Stimulated activated CD4-positive, alpha-beta T cell treated with anti-CD3 and anti-CD28 coated beads, Interleukin-4, amount 100 ng/mL, for 24 hours (primary cell): ENCODE data around the gene BICC1.

Source experiments
- DNase-seq: peaks from one replicate; pipeline ENCODE4 v3.0.0-alpha.2; 2020

The BICC1 gene

GRCh38 chr10:58755677-58756076 lies 243.0 kb downstream of the BICC1 start:
- DNase-seq, result no peak

- no peak for DNase-seq
These were observed 243.6 kb downstream of the BICC1 start for GRCh38 chr10:58756130-58756719.

DNA sequence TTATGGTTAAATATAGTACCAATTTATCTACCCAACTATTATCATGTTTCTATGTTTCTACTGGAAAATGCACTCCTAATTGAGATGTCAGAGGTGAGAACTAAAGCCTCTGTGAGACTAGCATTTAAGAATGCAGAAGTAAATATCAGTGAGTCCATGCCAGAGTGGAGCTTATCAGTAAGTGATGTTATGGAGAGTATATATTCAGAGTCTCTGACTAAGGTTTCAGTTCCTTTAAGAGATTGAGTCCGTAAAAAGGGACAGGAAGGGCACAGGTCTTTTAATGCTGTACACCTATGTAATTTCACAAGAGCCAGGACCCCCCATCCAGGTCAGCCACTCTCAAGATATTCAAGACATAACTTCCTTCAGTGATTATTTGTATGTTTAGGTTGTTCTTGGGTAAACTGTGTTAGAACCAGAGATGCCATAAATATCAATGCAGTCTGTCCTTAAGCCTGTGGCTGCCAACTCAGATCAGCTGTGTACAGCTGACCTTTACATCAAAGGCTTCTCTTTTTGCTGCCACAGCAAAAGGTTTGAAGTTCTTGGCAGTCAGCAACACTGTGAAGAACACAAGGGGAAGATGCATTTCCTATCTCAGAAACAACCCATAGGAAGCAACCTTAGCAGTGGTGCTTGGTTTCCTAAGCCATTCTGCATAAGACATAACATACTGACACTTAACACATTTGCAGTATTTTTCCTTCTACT lies 244.8 kb downstream of the BICC1 start:
- DNase-seq, result no peak

DNA sequence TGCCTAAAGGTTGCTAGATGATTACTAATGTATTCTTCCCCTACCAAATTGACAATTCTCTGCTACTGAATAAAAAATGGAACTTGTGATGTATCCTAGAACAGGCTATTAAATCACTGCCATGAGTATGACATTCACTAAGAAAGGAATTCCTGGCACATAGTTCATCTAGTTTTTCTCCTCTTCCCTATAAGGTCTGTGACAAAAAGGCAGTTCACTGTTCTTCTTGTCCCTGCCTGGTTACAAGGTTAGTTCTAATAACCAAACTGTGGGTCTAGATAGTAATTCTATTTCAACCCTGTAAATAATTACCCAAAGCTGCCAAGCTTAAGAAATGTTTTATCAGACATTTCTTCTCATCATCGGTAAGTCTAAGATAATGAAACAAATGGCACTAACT lies 245.6 kb downstream of the BICC1 start:
- no peak for DNase-seq

DNA sequence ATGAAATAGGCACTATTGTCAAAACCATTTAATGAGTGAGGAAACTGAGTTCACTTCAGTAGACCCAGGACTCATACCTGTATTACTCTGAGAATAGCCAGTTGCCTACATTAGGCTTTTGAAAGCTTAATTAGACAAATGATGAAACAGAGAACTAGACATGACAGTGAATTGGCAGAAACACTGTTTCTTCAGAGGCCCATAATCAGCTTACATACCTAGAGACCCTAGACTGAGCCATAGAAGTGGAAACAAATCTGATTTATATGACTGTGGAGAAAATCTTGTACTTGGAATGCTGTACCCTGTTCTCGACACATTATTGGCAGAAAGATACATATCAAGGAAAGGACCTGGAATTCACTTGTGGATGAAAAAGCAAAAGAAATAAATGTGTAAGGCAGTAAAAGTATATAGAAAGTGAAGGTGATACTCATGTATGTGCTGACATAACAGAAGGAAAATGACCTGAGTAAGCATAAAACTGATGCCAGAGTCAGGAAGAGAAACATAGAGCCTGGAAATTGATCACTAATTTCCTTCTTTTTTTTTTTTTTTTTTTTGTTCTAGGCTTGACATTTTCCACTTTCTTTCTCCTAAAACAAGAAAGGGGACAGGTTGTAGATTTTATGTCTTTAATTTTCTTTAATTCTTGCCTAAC lies 251.5 kb downstream of the BICC1 start:
- DNase-seq, result no peak

DNA sequence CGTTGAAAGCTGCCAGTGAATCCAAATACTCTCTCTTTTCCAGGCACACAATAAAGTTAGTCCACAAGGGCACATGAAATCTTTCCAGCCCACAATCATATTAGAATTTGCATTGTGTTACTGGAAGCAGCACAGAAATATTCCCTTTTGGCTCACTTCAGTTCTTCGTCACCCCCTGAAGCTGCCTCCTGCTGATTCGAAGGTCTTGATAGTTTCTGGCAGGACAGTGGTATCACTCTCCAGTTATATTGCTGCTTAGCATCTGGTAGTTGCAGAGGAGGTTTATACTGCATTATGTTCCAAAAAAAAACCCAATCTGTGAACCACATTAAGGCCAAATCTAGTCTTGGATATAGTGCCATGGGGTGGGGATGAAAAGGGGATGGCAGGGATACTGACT lies 253.2 kb downstream of the BICC1 start:
- no peak for DNase-seq

GRCh38 chr10:58767652-58768051 lies 255.0 kb downstream of the BICC1 start:
- DNase-seq, result no peak

DNA sequence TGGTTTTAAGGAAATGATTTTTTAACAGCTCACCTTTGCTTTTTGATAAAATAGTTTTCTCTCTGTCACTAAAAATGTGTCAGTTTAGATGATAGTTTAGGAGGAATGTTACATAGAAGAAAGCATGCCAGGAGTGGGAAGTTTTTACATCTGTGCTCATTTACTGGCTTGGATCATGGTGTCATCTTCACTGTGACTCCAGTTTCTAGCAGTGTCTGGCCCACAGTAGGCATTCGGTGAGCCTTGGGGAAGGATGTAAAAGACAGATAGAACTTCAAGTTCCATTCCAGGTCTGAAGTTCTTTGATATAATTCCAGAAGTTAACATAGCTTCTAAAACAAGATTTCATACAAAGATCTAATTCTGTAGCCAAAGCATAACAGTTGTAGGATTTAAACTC lies 259.2 kb downstream of the BICC1 start:
- no peak for DNase-seq

- no peak for DNase-seq
These were observed 260.1 kb downstream of the BICC1 start for GRCh38 chr10:58772758-58773157.

DNA sequence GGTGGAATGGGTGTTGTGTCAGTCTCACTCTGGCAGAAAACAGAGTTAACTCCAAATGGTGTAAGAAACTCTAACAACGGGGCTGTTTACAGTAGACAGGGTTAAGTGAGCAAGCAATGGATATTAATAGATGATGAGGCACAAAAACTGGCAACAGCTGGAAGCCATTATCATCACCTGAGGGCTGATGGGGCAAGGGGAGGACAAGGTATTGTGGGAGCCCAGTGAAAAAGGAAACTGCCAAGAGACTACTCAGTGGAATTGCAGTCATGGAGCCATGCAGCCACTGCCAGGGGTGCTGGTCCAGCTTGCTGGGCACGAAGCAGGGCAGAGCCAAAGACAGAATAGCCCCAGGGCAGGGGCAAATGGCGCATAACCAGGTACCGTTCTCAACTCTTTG lies 260.7 kb downstream of the BICC1 start:
- no peak for DNase-seq

- DNase-seq, result no peak
These were observed 261.3 kb downstream of the BICC1 start for GRCh38 chr10:58773944-58774343.

GRCh38 chr10:58775960-58776567 lies 263.4 kb downstream of the BICC1 start:
- DNase-seq, result no peak

DNA sequence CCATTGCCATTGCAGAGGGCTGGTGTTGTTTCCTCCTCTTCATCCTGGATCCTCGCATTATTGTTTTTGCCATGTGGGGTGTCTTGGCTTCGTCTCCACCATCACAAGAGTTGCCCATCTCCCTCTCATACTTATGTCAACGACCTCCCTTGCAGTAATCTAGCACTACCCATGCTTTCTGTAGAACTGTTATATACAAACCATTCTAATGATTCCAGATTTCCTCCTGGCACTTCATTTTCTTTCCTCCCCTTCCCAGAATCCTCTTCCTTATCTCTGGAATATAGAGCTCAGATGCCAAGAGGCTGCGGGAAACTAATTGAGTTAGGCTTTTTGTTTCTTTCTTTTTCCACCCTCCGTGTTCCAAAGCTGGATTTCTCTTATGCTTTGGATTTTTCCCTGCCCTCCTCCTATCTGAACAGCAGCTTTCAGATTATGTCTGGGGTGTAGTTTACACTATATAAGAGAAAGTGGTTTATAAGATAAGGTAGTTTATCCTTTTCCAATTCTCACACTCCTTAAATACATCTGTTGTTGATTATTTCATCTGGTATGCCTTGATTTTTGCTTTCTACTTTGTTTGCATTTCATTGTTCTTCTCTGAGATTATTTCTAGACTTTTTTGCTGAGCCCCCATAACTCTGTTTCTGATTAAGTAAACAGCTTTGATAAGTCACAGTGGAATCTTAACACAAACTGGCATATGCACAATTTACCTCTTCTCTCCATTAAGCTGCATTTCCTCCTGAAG lies 264.1 kb downstream of the BICC1 start:
- no peak for DNase-seq

DNA sequence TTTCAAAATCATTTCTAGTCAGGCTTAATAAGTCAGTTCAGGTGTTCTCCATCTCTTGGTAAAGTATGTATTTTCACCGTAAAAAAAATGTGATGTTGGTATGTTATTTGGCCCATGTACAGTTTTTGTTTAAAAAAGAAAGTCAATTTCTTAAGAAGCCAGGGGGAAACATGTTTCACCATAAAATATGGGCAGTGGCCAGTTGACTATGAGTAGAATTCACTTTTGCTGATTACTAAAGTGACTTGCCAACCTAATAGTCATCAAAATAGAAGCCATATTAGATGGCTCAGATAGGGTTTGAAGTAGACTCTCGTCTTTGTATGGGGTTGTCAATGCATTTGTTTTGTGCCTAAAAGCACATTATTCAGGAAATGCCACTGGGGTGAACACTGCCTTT lies 266.3 kb downstream of the BICC1 start:
- DNase-seq, result no peak

DNA sequence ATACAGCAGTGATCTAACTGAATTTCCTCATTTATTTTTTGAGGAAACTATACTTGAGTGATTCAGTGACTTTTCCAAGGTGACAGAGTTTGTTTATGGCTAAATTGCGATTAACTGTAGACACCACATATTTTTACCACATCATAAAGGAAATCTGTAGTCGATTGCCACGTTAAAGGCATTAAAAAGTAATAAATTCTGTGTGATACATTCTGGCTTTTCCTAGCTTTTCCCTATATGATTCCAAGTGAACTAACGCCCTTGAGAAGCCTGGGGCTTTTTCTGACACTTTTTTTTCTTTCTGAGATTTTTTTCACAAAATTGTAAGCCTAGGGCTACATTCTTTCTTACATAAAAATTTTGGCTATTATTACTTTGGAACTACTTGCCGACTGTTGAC lies 266.9 kb downstream of the BICC1 start:
- DNase-seq, result no peak

- DNase-seq, result no peak
These were observed 267.8 kb downstream of the BICC1 start for GRCh38 chr10:58780476-58780875.

GRCh38 chr10:58781873-58782488 lies 269.3 kb downstream of the BICC1 start:
- no peak for DNase-seq

- no peak for DNase-seq
These were observed 270.5 kb downstream of the BICC1 start for GRCh38 chr10:58782876-58783851.

DNA sequence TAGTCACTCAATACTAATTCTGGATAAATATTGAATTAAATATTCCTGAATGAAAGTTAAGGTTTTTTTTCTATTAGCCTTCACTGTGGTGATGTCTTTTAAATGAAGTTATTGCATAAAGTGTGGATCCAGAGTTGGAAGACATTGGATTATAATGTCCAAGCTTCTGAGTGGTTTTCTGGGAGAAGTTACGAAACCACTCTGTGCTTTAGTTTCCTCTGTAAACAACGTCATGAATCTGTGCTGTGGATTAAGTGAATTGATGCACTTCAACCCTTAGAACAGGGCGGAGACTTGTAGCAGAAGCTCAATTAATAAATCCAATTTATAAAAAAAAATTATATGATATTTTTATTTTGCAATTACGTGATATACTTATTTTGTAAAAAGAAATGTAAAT lies 271.7 kb downstream of the BICC1 start:
- DNase-seq, result no peak

DNA sequence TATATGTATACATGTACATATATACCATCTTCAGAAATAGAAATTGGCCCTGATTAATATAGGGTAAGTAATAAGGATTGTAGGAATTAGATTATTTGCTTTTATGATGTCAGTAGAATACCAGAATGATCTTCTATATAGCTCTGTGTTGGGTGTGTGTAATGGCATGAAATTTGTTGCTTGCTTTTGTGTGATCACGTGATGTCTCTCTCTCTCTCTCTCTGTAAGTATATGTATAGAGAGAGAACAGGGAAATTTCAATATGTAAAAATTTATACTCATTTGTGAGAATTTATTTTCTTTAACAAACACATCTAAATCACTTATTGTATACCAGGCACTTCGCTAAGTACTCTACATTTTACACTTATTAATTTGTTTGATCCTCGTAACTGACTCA lies 272.7 kb downstream of the BICC1 start:
- no peak for DNase-seq

DNA sequence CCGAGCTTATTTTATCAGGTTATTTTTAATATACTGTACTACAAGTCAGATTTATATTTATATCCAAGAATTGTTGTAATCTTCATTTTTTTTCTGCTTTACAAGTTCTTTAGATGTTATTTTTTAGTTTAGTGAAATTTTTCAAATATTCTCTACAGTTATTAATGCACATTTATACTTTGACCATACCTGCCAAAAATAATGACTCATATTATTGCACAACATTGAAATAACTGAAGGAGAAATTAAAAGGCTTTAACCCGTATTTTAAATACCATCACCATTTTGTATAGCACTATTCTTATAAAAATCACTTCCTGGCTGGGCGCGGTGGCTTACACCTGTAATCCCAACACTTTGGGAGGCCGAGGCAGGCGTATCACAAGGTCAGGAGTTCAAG lies 278.5 kb downstream of the BICC1 start:
- DNase-seq, result no peak

DNA sequence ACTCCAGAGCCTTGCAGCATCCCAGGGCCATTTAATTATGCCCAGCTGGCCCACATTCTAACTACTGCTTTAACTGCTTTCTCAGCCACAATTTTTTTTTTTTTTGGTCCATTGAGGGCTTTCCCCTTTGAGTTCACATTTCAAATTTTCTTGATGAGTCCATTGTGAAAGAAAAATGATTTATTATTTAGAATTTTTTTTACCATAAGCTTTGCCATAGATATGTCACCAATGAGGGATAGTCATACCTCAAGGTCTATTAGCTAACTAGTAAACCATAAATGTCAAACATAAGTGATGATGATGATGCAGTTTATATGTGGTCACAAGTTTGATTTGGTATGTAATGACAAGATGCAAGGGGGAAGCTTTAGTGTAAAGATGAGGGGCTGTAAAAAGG lies 282.9 kb downstream of the BICC1 start:
- no peak for DNase-seq
